HG02884 (cell line): ENCODE results near the gene TMEM134.

Source experiments
- ATAC-seq: cut with Tn5 transposase; IDR thresholded peaks from one replicate; pipeline ENCODE4 v1.9.1; 2021; ENCODE audit warnings: mild to moderate bottlenecking, moderate library complexity; ENCODE audit not compliant: unreplicated experiment

TMEM134 gene

DNA sequence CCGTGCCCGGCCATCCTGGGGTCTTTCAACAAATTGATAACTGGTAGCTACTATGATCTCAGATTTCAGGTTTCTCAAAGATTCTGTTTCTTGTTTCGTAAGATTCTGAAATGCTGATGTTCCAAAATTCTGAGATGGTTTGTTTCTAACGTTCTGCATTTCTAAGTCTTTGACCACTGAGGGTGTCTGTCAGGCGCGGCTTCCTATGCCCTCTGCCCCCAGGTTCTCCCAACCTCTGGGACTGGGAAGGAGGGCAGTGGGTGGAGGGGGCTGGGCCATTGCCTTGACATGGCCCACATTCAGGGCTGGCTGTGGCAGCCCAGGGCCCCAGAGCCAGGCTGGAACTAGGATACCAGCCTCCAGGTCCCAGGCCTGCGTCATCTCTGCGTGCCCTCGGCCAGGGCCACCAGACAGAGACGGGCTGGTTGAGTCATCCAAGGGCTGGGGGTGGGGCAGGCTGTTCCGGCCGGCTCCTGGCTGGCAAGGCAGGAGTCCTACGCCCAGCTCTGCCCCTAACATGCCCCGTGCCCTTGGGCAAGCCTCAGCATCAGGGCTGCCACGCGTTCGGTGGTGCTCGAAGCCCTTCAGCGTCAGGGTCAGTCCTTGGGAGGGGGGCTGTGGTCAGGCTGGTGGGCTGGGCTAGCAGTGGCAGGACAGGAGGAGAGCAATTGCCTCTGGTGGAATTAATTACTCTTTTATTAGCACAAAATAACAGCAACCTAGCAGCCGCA is 5.2 kb downstream of the TMEM134 start:
- no peak for ATAC-seq

DNA sequence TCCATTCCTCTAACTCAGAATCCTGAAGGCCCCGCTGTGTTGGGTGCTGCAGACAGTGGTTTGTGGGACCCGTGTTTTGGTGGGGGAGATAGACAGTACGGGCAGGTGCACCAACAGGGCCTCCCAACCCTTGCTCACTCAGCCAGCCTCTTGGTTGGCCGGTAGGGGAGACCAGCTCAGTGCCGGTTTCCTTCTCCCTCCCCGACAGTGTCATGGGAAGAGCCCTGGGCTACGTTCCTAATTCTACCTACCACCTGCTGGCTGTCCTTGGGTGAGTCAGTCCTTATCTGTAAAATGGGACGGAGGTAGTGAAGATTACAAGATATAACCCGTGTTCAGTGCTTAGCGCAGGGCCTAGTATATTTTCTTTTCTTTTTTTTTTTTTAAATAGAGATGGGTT is 5.9 kb downstream of the TMEM134 start:
- no peak for ATAC-seq

DNA sequence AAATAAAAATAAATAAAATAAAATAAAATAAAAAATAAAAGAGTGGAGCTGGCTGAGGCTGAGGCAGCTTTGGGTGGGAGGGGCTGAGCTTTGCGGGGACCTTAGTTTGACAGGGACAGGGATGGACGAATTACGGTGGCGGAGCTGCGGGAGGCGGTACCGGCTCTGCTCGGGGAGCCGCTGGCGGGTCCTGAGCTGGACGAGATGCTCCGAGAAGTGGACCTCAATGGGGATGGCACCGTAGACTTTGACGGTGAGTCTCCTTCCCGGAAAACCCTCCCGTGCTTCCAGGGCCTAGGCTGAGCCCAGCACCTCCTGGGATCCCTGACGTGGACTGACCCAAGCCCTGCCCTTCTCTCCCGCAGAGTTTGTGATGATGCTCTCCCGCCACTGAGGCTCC is 10.8 kb downstream of the TMEM134 start:
- ATAC-seq = no peak

DNA sequence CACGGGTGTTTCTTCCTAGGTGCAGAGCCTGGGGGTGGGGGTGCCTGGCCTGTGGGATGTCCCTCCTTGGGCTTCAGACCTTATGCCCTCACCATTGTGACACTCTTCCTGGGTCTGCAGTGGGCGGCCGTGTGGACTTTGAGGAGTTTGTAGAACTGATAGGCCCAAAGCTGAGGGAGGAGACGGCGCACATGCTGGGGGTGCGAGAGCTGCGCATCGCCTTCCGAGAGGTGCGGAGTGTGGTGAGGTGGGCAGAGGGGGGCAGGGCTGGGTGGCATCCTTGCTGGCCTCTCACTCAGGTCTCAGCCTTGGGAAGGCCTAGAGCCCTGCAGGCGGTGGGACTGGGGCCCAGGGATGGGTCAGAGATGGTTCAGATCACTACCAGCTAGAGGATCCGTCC is 11.6 kb downstream of the TMEM134 start:
- ATAC-seq = no peak

DNA sequence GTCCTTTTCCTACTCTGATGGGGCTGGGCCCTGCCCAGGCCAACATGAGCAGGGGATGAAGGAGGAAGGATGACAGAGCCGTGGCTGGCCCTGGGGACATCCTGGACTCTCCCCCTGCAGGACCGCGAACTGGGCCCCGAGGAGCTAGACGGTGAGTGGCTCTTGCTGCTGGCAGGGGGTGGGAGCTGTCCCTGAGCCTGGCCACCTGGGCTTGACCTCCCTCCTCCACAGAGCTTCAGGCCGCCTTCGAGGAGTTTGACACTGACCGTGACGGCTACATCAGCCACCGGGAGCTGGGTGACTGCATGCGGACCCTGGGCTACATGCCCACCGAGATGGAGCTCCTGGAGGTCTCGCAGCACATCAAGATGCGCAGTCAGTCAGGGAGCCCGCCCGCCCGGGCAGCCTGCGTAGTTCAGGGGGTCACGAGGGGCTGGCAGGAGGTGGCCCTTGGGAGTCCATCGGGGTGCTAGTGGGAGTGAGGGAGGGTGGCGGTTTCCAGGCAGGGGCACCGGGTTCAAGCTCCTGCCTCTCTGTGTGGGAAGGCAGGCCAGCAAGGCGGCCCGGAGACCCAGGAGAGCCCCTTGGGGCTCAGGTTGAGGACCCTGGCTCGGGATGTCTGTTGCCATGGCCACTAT is 12.9 kb downstream of the TMEM134 start:
- ATAC-seq = no peak

DNA sequence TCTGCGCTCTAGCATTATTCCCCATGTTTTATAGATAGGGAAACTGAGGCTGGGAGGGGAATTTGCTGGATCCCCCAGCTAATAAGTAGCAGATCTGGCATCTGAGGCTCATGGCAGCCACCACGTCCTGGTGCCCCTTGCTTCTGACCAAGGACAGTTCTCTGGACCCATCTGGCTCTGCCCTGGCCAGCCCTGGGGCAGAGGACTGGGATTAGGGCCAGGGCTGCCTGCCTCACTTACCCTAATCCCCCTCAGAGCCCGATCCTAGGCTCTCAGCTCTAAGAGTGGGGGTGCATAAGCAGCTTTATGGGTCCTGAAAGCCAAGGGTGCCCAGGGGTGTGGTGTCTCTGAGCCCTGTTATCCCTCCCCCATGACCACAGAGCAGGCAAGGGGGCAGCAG is 14.0 kb downstream of the TMEM134 start, which contains the start of gene CABP4:
Gene CABP4 (plus strand): TSS at position 301 of the 400 bp plus-strand sequence. CDS start 70 bp downstream, at position 371.
- ATAC-seq = no peak

DNA sequence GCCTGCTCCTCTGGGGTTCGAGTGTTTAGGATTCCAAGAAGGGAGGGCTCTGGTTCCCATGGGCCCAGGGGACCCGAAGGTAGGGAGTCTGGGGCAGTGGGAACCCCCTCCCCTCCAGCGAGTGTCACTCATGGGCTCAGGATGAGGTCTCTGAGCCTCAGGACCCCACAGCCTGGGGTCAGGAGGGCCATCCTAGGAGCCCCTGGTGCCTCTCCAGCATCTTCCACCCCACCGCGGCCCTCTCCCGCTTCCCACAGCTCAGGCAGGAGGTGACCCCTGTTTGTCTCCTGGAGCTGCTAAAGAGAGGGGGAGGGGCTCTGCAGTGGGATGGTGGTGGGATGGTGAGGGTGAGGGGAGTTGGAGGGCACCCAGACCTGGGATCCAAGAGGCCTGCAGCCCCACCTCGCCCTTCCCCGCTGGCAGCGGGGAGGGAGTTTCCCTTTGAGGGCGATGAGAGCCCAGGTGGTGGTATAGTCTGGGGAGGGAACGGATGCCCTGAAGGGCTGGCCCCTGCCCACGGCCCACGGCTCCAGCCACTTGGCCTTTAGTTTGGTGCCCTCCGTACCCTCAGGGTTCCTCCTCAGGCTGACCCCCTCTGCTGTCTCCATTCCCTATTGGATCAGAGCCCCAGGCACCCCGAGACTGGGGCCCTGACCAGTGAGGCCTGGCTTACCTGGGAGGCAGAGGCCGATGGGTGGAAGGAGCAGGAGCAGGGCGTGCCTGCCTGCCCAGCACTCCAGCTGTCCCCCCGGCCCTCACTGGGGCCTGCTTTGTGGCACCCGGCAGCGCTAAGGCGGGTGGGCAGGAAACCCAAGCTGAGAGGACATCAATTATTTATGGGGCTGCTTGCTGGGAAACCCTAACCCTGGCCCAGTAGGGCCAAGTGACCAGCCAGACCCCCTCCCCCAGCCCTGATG is 15.0 kb downstream of the TMEM134 start:
- no peak for ATAC-seq

DNA sequence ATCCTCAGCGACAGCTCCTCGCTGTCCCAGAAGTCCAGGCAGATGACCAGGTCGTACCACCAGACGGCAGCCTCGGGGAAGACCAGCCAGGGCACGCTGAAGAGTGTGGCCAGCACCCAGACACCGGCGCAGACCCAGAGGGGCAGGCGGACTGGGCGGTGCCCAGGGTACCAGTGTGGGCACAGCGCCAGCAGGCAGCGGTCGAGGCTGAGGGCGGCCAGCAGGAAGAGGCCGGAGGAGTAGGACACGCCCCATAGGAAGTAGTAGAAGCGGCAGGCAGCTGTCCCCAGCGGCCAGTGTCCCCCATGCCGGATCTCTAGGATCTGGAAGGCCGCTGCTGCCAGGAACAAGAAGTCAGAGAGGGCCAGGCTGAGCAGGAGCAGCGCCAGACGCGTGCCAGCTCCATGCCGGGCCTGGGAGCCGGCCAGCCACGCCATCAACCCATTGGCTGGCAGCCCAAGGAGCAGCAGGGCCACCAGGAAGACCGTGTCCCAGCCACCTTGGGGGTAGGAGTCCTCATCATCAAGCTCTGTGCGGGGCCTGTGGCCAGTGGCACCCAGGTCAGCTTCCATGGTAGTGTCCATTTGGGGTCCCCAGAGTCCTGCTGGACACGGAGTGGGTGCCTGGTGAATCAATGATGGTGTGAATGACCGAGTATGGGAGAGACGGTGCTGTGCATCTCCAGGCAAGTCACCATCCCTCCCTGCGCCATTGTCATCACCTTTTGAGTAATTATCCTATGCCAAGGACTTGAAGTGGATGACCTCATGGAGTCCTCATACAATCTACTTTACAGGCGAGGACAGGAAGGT is 16.7 kb downstream of the TMEM134 start, which contains the start of gene GPR152:
Gene GPR152 (minus strand): TSS at position 589 of the 812 bp plus-strand sequence. CDS start 5 bp downstream, at position 584.
- no peak for ATAC-seq

DNA sequence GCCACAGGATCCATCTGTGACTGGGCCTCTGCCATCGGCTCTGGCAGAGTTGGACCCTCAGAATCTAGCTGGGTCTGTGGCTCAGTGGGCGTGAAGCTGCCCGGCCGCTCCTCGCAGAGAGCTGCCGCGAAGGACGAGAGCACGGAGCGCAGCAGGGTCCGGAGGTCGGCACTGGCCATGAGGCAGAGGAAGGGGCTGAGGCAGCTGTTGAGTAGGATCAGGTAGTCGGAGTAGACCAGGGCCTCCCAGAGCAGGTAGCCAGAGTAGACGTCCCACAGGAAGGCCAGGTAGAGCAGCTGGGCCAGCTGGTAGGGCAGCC is 17.4 kb downstream of the TMEM134 start:
- ATAC-seq = no peak

DNA sequence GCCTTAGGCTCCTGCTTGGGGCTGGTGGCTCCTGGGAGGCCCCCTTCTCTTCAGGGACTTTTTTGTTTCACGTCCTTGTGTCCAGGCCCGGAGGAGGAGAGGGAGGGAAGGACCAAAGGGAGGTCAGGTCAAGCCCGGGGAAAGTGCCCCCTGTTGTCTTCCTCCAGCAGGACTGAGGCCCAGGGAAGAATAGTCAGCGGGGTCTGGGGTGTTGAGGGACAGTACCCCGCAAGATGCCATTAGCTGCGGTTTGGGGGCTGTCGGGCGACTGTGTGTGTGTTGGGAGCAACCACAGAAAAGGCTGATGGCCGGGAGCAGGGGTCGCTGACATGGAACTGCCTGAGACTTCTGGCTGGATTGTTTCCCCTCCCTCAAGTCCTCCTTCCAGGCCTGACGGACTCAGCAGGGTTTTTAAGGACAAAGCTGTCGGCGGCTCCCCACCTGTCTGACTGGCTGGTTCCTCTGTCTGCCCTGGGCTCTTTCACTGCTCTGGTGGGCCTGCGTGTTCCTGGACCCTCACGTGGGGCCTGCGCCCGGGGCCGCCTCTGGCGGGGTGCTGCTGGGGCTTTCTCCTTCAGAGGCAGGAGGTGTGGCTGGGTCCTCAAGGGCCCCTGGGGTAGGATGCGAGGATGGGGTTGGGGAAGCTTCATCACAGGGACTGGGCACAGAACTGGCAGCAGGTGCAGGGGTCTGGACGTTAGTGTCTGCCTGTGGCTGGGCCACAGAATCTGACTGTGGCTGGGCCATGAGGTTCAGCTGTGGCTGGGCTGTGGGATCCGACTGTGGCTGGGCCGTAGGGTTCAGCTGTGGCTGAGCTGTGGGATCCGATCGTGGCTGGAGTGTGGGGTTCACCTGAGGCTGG is 18.0 kb downstream of the TMEM134 start:
- ATAC-seq = no peak

DNA sequence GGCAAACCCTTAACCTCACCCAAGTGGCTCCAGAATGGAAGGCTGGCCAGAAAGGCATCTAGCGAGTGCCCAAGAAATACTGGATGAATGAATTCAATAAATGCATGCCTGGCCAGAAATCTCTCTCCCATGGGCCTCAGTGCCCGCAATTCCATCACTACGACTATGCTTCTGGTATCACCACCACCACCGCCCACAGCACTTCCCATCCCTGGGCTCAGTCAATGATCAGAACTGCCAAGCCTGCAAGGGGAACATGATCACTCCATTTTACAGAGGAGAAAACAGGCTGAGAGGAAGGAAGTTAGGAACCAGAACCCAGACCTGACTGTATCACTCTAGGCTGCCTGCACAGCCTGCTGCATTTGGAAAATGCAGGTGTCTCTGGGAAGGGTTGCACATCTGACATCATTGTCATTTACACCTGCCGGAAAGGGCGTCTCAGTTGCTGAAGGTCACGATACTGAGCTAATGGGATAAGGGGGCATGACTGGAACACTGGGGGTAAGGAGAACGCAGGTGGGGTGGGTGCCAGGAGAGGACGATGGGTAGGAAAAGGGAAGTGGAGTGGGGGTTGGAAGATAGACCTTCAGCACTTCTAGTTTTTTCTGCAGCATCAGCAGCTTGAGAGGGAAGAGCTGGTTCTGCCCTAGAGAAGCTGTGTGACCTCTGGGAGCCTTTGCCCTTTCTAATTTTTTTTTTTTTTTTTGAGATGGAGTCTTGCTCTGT is 19.8 kb downstream of the TMEM134 start:
- ATAC-seq = no peak

DNA sequence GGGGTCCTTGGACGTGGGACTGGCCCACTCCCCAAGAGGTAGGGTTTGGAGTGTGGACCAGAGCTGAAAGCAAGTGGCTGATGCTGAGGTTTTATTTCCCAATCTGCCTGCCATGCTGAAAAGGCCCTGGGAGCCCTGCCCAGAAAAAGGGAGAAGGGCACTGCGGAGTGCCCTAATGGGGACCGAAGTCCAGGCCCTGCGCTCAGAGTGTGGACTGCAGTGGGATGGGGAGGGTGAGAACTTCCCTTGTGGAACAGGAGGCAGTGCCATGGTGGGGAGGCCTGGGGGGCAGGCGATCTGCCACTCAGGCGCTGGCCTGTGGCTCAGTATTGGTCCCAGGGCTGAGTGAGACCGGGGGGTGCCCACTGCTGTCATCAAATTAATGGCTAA is 20.8 kb downstream of the TMEM134 start:
- ATAC-seq = no peak

DNA sequence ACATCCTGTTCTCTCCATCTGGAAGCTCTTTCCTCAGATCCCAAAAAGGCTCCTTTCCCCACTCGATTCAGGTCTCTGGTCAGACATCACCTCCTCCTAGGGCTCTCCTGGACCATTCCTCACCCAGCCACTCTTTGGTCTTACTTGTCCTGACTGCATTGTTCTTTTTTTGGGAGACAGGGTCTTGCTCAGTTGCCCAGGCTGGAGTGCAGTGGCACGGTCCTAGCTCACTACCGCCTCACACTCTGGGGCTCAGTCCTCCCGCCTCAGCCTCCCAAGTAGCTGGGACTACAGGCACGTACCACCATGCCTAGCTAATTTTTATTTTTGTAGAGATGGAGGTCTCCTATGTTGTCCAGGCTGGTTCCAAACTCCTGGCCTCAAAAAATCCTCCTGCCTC is 23.5 kb downstream of the TMEM134 start:
- ATAC-seq = no peak

DNA sequence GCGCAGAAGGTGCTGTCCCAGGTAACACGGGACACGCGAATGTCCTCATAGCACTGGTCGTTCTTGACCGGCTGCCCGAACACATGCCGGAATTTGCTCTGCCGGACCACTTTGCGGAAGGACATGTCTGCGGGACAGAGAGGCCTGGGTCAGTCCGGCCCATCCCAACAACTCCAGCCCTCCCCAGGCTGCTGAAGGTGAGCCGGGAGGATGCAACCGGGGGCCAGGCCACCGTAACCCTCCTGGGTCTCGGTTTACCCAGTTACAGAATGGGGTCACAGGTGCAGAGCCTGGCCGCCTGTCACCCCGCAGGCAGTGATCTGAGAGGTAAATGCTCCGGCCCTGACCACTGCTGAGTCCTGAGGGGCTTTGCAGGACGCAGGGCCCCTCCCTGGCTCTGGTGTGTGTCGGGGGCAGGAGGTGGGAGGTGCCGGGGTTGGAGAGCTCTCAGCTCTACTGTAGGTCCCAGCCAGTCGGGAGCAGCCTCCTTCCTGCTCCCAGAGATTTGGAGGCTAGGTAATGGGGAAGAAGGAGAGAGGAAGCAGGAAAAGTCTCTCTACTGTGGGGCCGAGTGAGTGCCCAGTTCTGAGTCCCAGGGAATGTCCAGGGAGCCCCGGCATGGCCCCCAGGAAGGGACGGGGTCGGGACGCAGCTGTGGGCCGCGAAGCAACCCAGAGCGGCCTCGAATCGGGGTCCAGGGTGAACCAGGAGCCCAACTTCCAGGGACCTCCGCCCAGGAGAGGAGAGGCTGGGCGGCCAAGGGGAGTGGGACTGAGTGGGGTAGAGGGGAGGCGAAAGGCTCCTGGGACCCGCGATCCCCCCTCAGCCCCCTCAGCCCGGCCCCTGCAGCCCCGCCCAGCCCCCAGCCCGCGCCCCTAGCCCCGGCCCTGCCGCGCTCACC is 26.3 kb downstream of the TMEM134 start:
- no peak for ATAC-seq

DNA sequence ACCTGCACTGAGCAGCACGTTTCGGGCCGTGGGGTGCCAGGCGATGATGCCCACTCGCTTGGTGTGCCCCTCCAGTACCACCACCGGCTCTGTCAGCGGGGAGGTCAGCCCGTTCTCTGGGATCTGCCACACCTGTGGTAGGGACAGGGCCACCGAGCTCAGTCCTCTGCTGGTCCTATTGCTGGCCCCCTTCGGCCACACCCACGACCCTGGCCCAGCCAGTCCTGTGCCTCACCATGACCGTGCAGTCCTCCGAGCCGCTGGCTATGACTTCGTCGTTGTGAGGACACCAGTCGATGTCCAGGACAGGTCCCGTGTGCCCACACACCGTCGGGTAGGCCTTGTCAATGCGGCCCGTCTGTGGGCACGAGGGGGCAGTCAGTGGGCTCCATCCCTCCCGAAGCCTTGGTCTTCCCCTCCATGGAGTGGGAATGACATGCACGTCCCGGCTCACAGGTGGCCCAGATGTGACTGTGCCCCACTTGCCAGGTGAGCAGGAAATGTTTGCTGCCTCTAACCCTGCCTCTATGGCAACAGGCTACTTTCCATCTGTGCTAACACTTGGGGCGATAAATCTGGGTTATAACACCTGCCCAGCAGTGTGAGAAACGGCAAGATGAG is 27.2 kb downstream of the TMEM134 start:
- no peak for ATAC-seq

DNA sequence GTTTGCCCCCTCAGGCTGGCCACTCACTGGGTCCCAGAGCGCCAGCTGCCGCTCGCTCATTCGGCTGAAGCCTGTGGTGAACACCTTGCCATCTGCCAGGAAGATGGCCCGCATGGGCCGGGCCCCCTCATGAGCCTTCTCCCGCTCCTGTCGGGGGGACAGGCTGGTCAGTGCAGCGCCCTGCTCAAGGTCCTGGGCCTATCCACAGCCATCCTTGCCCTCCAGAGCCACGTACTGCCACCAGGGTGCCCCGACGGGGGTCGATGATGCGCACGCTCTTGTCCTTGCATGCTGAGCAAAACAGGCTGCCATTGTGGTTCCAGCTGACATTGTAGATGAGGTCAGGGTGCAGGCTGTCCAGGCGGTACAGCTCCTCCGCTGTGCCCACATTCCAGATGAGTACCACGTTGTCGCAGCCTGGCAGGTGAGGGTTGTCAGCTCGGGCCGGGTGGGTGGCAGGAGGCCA is 27.9 kb downstream of the TMEM134 start:
- no peak for ATAC-seq

DNA sequence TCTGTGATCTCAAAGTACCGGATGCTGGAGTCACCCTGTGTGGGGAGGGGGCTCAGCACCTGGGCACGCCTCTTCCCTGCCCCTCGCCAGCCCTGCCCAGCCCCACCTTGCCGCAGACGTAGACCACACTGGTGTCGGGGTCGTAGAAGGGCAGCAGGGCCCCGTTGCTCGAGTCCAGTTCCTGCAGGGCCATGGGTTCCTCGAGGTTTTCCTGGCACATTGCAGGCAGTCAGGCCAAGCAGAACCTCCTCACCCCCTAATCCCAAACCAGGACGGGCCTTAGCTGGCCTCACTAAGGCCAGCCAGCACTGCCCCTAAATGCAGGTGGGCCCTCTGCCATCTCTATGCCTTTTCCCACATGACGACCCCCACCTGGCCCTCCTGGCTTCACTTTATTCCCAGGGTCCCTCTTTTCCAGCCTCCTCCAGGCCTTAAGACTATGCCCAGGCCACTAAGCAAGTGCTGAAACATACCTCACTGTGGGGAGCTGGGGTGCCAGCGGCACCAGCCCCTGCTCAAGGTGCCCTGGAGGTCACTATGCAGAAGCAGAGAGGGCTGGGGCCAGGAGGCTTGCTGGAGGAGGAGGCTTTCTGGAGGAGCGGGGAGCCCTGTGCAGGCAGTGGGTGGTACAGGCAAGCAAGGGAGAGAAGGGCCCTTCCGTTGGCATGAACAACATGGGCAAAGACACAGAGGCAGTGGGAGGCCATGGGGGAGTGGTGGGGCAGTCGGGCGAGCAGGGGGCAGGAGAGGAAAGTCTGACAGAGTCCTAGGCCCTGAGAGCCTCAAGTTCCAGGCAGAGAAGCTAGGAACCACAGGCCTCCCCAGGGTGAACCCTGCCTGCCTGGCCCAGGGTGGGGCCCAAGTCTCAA is 28.6 kb downstream of the TMEM134 start:
- no peak for ATAC-seq
